Measurements from ENCODE around the gene ZC3H7B.
"Not testable (repeated sequence)": the region's sequence is repeated elsewhere in the genome, so short reads cannot be mapped to it uniquely, and the experiment has no call there.

ZC3H7B gene

GRCh38 chr22:41285441-41285819 is 15.9 kb upstream of the ZC3H7B start:
- in situ Hi-C loops (cut with MboI; ENCODE audit: low sequenced_read_pairs), result no loop called here

DNA sequence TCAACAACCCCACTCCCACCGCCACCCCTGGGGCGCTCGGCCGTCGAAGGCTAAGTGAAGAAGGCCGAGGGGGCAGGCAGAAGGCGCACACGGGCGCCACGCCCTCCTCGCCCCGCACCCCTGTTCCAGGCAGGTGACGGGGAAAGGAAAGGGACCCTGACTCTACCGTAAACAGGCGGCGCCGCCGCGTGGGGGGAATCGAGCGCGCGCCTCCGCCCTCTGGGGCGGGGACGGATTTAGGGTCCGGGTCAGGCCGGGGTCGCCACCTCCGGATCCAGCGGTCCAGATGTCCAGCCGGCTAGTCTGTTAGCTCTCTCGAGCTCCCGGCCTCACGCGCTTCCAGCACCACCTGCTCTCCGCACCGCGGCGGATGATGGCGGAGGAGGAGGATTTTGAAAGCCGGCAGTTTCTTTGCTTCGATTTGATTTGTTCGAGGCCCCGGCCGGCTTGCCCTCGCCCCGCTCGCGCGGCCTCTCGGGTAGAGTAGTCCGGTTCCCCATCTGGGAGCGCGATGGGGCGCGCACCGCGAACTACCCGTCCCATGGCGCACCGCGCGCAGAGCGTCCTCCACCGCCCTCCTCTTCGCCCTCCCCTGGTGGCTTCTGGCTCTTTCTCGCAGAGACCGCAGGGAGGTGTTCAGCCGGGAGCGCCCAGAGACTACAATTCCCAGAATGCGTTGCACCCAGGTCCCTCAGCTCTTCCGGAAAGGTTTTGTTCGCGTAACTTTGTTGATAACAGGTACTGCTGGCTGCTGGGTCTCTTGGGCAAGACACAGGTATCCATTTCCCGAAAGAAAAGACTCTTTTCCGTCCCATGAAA is 15.3 kb upstream of the ZC3H7B start, which contains the start of gene RANGAP1:
RANGAP1 (minus strand) TSS at position 368 of the 819 bp plus-strand sequence. CDS start 5,143 bp downstream, outside the sequence.
- in situ Hi-C loops (cut with MboI; ENCODE audit: low sequenced_read_pairs), result no loop called here

GRCh38 chr22:41286639-41287091 is 14.7 kb upstream of the ZC3H7B start:
- in situ Hi-C loops (cut with MboI; ENCODE audit: low sequenced_read_pairs), result no loop called here

- in situ Hi-C loops (cut with MboI; ENCODE audit: low sequenced_read_pairs), result no loop called here
Measured at GRCh38 chr22:41288245-41288946, 12.9 kb upstream of the ZC3H7B start.

- in situ Hi-C loops (cut with MboI; ENCODE audit: low sequenced_read_pairs), result no loop called here
Measured at GRCh38 chr22:41289671-41290070, 11.7 kb upstream of the ZC3H7B start.

GRCh38 chr22:41290262-41291221 is 10.8 kb upstream of the ZC3H7B start:
- in situ Hi-C loops (cut with MboI; ENCODE audit: low sequenced_read_pairs), result no loop called here

- in situ Hi-C loops (cut with MboI; ENCODE audit: low sequenced_read_pairs), result not testable (repeated sequence)
Measured at GRCh38 chr22:41294816-41295215, 6.5 kb upstream of the ZC3H7B start.

- in situ Hi-C loops (cut with MboI; ENCODE audit: low sequenced_read_pairs), result no loop called here
Measured at GRCh38 chr22:41296826-41297667, 4.3 kb upstream of the ZC3H7B start.

GRCh38 chr22:41300661-41301060 is 664 bp upstream of the ZC3H7B start:
- in situ Hi-C loops (cut with MboI; ENCODE audit: low sequenced_read_pairs), result no loop called here

DNA sequence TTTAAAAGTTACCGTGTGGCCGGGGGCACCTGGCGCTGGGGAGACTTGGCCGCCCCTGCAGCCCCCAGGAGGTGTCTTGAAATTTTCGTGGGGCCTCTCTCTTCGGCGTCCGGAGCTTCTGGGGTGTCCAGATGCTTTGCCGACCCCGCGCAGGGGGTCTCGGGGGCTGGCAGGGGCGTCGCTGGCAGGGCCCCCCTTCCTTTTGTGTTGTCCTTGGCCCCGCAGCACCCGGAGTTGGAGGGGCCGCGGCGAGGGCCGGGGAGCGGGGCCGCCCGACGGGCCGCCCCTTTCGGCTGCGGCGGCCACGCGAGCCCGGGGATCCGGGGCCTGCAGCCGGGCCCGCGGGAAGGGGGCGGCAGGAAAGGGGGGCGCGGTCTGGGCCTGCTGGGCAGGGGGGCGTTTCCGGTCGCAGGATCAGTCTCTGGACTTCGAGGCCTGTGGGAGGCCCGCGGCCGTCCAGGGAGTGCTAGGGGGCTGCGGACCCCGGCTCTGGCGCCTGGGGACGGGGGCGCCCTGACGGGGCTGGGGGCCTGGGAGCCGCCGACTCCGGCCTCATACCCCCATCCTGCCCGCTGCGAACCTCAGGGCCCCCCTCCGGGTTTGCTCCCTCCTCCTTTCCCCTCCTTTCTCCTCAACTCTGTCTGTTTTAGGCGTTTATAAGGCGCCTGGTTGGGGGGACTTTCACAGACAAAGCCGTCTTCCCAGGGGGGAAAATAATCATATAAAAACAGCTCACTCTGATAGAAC is 869 bp downstream of the ZC3H7B start:
- in situ Hi-C loops (cut with MboI; ENCODE audit: low sequenced_read_pairs), result no loop called here

DNA sequence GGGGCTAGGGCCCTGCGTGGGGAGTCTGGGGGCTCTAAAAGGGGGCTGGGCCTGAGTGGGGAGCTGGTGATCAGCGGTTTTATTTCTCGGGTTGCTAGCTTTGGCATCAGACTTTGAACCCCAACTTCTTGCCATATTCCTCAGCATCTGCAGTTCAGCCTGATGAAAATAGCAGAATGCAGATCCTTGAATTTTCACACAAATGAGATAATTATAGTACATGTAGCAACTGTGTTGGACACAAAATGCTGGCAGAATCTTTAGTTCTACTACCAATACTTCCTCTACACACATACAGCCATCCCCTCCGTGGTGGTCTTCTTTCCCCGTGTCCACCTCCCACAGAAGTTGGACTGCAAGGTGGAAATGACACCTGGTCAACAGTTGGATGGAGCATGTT is 1.5 kb downstream of the ZC3H7B start:
- in situ Hi-C loops (cut with MboI; ENCODE audit: low sequenced_read_pairs), result no loop called here

- in situ Hi-C loops (cut with MboI; ENCODE audit: low sequenced_read_pairs), result no loop called here
Measured at GRCh38 chr22:41305646-41306045, 4.3 kb downstream of the ZC3H7B start.

GRCh38 chr22:41308054-41308453 is 6.7 kb downstream of the ZC3H7B start:
- in situ Hi-C loops (cut with MboI; ENCODE audit: low sequenced_read_pairs), result no loop called here

- in situ Hi-C loops (cut with MboI; ENCODE audit: low sequenced_read_pairs), result no loop called here
Measured at GRCh38 chr22:41308544-41308947, 7.2 kb downstream of the ZC3H7B start.

DNA sequence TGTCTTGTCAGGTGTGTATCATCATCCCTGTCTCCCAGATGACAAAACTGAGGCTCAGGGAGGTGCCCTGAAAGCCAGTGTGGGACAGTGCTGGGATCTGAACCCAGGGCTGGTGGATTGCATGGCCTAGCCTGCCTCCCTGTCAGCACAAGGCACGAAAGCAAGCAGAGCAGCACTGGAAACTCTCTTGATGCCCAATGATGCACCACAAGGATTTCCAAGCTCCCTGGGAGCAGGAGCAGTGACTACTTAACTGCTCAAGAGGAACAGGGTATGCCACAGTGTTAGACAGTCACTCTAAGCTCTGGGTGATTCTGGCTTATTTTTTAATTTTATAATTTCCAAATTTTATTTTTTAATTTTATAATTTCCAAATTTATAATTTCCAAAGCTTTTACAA is 9.0 kb downstream of the ZC3H7B start:
- in situ Hi-C loops (cut with MboI; ENCODE audit: low sequenced_read_pairs), result no loop called here

DNA sequence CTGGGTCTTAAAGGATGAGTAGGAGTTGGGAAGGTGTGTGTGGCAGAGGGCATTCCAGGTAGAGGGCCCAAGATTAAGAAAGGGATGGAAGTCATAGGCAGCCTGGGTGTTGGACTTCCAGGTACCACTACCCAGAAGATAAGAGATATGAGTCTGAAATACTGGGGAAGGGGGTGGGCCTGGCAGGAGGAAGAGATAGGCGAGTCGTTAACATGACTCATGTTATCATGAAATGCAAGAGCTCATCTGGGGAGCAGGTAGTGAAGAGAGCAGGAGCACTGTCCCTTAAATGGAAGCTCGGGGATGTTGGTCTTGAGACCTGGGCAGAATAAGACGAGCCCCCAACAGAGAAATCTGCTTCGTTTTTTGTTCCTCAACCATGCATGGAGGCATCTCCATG is 10.2 kb downstream of the ZC3H7B start:
- in situ Hi-C loops (cut with MboI; ENCODE audit: low sequenced_read_pairs), result no loop called here

DNA sequence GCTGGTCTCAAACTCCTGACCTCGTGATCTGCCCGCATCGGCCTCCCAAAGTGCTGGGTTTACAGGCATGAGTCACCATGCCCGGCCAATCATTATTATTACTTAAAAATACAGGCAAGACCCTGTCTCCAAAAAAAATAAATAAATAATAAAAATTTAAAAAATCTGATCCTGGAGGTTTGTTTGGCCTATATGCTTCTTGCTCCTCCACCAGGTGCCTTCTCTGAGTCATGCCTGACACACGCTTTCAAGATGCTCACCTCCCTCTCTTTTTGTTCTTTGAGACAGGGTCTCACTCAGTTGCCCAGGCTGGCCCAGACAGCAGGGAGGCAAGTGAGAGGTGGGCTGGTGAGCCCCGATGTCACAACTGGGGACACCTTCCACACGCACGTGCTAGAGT is 13.5 kb downstream of the ZC3H7B start:
- in situ Hi-C loops (cut with MboI; ENCODE audit: low sequenced_read_pairs), result no loop called here

- in situ Hi-C loops (cut with MboI; ENCODE audit: low sequenced_read_pairs), result no loop called here
Measured at GRCh38 chr22:41315586-41315985, 14.3 kb downstream of the ZC3H7B start.

Measured in HL-60/S4 treated with retinoic acid at 250 ng/mL for 4 days and 3 days (cell line).